HG02571 (cell line): ENCODE data around the gene CCDC88C.

Experiments
- ATAC-seq: cut with Tn5 transposase; IDR thresholded peaks from one replicate; pipeline ENCODE4 v1.9.1; 2021; ENCODE audit warnings: mild to moderate bottlenecking, moderate library complexity; ENCODE audit not compliant: unreplicated experiment

Gene CCDC88C

GRCh38 chr14:91351512-91351862 is 66.1 kb downstream of the CCDC88C start:
- no peak for ATAC-seq

GRCh38 chr14:91350813-91351511 is 66.7 kb downstream of the CCDC88C start:
- ATAC-seq = peak; percentile 49

- peak; percentile 2 for ATAC-seq
These were observed 67.2 kb downstream of the CCDC88C start for GRCh38 chr14:91350483-91350812.

GRCh38 chr14:91349481-91350074 is 68.0 kb downstream of the CCDC88C start:
- ATAC-seq = peak; percentile 48

- ATAC-seq = no peak
These were observed 68.7 kb downstream of the CCDC88C start for GRCh38 chr14:91348845-91349465.

GRCh38 chr14:91346838-91347173 is 70.8 kb downstream of the CCDC88C start:
- ATAC-seq = no peak

- no peak for ATAC-seq
These were observed 73.5 kb downstream of the CCDC88C start for GRCh38 chr14:91344096-91344495.

- ATAC-seq = no peak
These were observed 74.6 kb downstream of the CCDC88C start for GRCh38 chr14:91343051-91343450.

- ATAC-seq = no peak
These were observed 75.3 kb downstream of the CCDC88C start for GRCh38 chr14:91342206-91342760.

- no peak for ATAC-seq
These were observed 75.9 kb downstream of the CCDC88C start for GRCh38 chr14:91341751-91342154.

- no peak for ATAC-seq
These were observed 76.3 kb downstream of the CCDC88C start for GRCh38 chr14:91341334-91341733.

GRCh38 chr14:91339671-91340369 is 77.8 kb downstream of the CCDC88C start:
- no peak for ATAC-seq

- ATAC-seq = no peak
These were observed 78.5 kb downstream of the CCDC88C start for GRCh38 chr14:91339076-91339475.

- ATAC-seq = no peak
These were observed 79.2 kb downstream of the CCDC88C start for GRCh38 chr14:91338379-91338778.

- no peak for ATAC-seq
These were observed 79.8 kb downstream of the CCDC88C start for GRCh38 chr14:91337699-91338335.

- ATAC-seq = no peak
These were observed 81.5 kb downstream of the CCDC88C start for GRCh38 chr14:91336093-91336450.

- no peak for ATAC-seq
These were observed 82.2 kb downstream of the CCDC88C start for GRCh38 chr14:91335191-91336092.

GRCh38 chr14:91333650-91334039 is 84.0 kb downstream of the CCDC88C start:
- ATAC-seq = no peak

- no peak for ATAC-seq
These were observed 84.5 kb downstream of the CCDC88C start for GRCh38 chr14:91332986-91333649.
